ENCODE measurements around the gene DDN.

DDN gene

GRCh38 chr12:48999371-49000131 lies at the start of gene DDN:
Gene DDN (minus strand): TSS chr12:48999375. CDS start chr12:48999287, 88 bp downstream.
- DNase-seq: no peak

GRCh38 chr12:49048953-49049352 lies 49.8 kb upstream of the DDN start:
- DNase-seq: no peak

DNA sequence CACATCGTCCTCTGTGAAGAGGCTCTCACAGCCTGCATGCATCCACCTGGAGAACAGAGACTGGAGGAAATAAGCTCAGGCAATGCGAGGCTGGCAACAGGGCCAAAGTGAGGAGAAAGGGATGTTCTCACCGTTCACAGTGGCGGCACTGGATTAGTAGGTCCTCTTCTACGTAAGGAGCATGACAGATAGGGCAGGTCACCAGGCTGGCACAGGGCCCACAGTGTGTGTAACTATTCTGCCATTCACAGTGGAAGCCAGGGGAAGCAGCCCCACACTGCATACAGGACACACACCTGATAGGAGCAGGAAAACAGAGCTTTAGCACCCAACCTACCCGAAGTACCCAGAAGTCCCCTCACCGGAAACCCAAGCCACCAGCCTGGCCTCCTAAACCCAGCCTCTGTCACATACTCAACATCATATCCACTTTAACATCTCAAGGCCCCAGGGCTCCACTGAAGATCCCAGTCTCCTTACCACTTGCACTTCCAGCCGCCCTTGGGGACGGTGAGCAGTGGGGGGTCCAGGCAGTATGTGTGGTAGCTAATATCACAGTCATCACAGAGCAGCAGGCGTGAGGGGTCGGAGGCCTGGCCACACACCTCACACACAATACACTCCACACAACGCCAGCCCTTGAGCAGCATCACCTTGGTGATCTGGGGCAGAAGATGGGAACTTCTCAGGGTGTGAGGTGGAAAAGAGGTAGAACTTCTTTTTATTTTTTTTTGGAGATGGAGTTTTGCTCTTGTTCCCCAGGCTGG lies 47.1 kb upstream of the DDN start:
- no peak for DNase-seq

DNA sequence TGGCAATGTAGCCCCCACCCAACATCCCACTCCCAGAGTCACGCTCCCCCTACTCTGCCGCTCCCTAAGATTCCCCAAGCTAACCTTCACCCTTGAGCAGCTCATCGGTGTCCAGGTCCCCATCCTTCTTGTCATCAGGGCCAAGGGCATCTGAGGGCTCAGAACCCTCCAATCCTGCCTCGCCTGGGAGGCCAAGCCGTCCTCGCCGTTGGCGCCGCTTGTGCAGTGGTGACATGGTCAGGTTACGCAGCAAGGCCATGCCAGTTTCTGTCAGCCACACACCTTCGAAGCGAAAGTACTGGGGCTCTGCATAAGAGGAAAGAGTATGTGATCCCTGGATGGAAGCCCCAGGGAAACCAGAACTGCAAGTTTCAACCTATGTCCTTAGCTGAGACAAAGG lies 45.5 kb upstream of the DDN start:
- no peak for DNase-seq

DNA sequence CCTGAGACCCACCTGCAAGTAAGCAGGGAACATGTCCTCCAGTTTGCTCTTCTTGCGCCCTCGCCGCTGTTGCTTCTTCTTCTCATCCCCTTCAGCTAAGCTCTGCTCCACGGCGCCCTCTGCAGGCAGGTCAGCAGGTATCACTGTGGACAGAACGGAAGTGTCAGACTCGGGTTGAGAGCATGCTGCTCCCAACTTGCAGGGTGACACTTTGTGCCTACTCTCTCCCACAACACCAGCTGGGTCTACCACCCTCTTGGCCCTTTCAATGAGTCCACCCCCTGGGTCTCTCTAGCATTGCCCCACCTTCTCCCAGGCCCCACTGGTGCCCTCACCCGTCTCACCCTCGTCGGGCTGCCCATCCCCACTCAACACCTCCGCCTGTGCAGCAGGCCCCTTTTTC lies 44.7 kb upstream of the DDN start:
- DNase-seq: no peak

DNA sequence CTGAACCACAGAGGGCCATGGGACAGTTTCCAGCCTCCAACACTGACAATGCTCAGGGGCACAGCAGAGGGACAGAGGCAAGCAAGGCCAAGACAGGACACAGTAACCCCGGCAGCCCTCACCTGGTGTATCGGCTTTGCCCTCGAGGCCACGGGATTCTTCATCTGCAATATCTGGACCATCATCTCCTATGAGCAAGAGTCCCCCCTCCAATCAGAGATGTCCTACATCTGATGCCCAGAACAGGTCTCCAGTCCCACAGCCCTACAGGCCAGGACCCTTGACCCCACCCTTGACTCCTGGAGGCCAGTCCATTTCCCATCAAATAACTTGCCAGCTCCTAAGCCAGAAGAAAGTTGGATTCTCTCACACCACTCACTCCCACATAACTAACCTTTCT lies 44.1 kb upstream of the DDN start:
- no peak for DNase-seq

DNA sequence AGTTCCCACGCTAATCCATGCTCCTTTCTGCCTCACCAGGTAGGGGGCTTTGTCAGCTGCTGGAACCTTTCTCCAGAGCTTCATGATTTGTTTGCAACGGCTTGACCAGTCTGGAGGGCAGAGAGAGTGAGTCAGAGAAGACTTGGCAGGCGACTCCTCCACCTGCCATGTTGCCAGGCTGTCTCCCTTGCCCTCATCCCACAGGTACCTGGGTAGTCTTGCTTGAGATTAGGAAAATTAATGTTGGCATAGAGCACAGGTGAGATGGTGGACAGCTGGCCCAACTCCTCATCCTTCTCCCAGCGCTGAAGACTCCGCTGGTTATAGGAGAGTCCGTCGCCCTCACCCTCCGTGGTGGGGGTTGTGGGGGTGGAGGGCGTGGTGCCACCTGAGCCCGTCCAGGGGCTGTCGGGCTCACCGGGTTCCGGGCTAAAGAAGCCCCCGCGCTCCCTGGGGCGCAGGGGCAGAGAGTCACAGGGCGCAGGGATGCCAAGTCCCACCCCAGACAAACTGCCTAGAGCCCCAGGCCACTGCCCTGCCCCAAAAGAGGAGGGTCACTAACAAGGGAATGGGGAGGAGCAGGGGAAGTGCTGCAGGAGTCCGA lies 42.8 kb upstream of the DDN start:
- no peak for DNase-seq

DNA sequence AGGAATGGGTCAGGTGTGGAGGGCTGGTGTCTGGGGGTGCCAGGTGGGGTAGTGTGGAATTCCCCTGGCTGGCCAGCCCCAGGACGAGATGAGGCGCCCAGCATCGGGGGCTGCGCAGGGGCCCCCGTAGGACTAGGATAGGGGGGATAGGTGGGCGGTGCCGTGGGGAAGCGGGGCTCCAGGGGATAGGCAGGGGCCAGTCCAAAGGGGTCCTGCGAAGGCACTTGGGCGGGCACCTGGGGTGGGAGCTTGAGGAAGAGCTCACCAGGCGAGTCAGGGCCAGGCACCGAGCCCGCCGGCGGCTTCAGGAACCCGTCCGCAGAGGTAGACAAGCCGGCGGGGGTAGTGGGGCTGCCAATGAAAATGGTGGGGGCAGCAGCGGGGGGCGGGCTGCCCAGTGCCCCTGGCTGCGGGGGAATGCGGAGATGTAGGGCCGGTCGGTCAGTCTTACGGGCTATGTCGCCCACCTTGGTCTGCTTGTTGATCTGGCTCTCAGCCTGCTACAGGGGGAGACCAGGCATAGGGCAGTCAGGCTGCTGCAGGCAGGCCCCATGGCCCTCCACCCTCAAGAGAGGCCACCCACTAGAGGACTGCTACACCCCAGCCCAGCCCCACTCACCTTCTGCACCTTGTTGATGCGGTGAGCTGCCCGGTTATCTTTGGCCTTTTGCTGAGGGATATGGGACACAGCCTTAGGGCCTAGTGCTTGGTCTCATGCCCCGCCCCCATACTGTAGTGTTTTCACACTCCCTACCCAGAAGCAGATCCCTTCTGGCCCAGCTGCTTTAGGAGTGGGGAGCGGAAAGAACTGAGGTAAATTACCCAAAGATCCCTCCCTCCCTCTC lies 42.1 kb upstream of the DDN start:
- DNase-seq: no peak

DNA sequence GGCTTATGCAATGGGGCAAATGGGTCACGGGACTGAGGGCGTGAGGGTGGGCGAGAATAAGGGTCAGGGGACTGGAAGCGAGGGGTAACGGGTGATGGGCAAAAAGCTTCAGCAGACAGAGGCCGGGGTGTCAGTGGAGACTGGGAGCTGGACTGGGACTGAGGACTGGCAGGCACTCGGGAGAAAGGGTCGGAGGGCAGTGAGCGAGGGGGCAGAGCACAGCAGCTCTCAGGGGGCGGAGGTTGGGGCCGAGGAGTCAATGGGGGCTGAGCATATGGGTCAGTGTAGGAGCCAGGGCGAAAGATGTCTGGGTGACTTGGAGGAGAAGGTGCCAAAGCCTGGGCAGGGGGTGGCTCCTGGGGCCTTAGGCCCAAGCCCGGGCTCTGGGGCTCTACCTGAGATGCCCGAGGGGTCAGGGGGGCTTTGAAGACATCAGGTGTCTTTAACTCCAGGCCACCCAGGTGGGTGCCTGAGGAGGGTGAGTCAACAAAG lies 41.2 kb upstream of the DDN start:
- no peak for DNase-seq

GRCh38 chr12:49039421-49040363 lies 40.5 kb upstream of the DDN start:
- DNase-seq: no peak

- no peak for DNase-seq
These were observed 39.2 kb upstream of the DDN start for GRCh38 chr12:49038291-49038955.

DNA sequence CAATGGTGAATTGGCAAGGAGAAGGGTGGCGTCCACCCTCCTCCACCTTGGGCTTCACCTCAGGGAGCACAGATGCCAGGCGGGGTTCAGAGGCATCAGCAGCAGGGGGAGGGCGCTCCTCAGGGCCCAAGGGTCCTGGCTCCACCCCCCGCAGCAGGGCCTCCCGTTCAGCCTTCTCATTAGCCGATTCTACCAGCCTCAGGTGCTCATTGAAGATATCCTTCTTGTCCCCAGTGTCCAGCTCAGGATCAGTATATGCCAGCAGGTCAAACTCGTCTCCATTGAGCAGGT lies 38.7 kb upstream of the DDN start:
- no peak for DNase-seq

DNA sequence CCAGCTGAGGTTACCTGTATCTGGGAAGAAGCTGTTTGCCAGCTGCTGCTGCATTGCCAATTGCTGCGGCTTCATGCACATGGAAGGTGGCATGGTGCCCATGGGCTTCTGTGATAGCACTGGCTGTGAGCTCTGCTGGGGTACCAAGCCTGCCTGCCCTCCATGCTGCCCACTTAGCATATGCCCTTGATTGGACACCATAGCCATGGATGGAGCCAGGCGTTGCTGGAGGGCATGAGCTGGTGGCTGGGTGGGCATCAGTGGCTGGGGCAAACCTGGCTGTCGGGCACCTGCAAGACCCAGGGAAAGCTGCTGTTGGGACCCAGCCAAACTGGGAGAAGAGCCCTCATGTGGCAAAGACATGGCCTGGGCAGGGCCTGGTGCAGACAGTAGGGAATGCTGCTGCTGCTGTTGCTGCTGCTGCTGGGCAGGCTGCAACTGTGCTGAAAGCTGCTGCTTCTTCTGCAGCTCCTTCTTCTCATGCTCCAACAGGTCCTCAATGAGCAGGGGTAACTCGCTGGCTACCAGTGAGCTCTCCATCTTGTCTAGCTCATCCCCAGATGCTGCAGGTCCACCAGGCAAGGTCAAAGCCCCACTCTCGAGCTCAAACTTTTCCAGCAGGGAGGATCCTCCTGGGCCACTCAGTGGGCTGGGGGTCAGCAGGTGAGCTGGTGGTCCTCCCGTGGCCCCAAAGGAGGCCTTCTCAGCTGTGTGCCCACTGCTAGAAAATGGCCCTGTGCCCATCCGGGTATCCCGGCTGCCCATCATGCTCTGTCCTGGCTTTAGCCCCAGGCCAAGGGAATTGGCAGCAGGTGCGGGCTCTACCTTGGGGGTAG lies 38.2 kb upstream of the DDN start:
- DNase-seq: no peak

- no peak for DNase-seq
These were observed 36.9 kb upstream of the DDN start for GRCh38 chr12:49036029-49036428.

GRCh38 chr12:49034286-49034622 lies 35.1 kb upstream of the DDN start:
- no peak for DNase-seq

GRCh38 chr12:49033611-49034285 lies 34.6 kb upstream of the DDN start:
- no peak for DNase-seq

DNA sequence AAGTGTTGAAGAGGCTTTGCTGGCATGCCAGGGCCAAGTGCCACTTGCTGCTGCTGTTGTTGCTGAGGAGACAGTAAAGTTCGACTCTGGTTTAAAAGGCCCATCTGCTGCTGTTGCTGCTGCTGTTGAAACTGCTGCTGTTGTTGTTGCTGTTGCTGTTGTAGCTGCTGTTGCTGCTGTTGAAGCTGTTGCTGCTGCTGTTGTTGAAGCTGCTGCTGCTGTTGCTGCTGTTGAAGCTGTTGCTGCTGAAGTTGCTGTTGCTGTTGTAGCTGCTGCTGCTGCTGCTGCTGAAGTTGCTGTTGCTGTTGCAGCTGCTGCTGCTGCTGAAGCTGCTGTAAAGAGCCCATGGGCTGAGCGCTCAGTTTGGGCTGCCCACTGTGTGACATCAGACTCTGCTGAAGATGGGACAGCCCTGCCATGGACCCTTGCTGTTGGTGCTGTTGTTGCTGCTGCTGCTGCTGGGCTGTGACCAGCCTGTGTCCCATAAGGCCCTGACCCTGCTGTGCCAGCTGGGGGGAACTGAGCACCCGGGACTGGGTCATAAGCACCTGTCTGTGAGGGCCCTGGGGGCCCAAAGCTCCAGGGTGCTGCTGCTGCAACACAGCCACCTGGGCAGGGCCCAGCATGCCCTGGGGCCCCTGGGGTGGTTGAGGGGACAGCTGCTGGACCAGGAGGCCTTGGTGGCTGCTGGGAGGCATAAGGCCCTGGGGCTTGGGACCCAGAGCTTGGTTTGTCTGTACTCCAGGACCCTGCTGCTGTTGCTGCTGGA lies 33.7 kb upstream of the DDN start:
- no peak for DNase-seq

GRCh38 chr12:49032276-49032675 lies 33.1 kb upstream of the DDN start:
- no peak for DNase-seq

GRCh38 chr12:49031573-49032161 lies 32.5 kb upstream of the DDN start:
- DNase-seq: no peak

Data from NCI-H1417 treated with DMSO at 0.1 percent for 48 hours (cell line).